Skeletal muscle satellite cell (primary cell): ENCODE data around the gene CAMK1D.

Source experiments
- H3K27me3 ChIP-seq: 2 replicates; pipeline ENCODE4 v1.7.0; 2013; ENCODE audit warnings: low read length; ENCODE audit not compliant: control insufficient read depth, insufficient read depth
- H3K36me3 ChIP-seq: 2 replicates; pipeline ENCODE4 v1.7.0; 2013; ENCODE audit warnings: mild to moderate bottlenecking, control low read depth, low read length; ENCODE audit not compliant: insufficient read depth
- H3K4me1 ChIP-seq: 2 replicates; pipeline ENCODE4 v1.7.0; 2013; ENCODE audit warnings: low read length; ENCODE audit not compliant: control insufficient read depth, insufficient read depth
- H3K4me2 ChIP-seq: 2 replicates; pipeline ENCODE4 v1.7.0; 2013; ENCODE audit warnings: mild to moderate bottlenecking, low read length
- H3K4me3 ChIP-seq: 2 replicates; pipeline ENCODE4 v1.7.0; 2013; ENCODE audit warnings: low read length
- H3K9ac ChIP-seq: 2 replicates; pipeline ENCODE4 v1.7.0; 2013; ENCODE audit warnings: mild to moderate bottlenecking, low read depth, low read length, moderate library complexity
- H3K9me3 ChIP-seq: replicated peaks from 2 replicates; pipeline ENCODE4 v1.7.0; 2013; ENCODE audit warnings: mild to moderate bottlenecking, control low read depth, low read length

CAMK1D gene

GRCh38 chr10:12521423-12521822 lies 172.1 kb downstream of the CAMK1D start:
- Histone ChIP-seq H3K27me3 (no peaks in the 10 kb centered on the region), H3K4me2 (no peak overlapping the region), H3K9me3 (no peaks in the 10 kb centered on the region), H3K4me1 (no peaks in the 10 kb centered on the region), H3K9ac (no peak overlapping the region), H3K36me3 (no peaks in the 10 kb centered on the region), H3K4me3 (no peak overlapping the region)

DNA sequence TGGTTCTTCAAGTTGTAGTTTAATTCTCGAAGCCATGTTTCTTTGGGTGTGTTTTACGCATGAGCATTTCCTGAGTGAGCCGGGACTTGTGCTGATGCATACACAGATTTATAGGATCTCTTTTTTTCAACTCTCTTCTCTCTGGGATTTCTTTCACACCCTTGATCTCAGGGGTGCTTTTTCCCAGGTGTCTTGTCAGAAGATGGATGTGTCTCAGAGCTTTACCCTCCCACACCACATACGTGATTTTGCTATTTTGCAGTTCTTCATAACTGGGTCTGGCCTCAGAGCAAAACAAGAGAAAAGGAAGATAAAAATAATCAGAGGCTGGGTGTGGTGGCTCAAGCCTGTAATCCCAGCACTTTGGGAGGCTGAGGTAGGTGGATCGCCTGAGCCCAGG lies 177.0 kb downstream of the CAMK1D start:
- Histone ChIP-seq H3K36me3 (no peaks in the 10 kb centered on the region), H3K9me3 (no peaks in the 10 kb centered on the region), H3K4me3 (no peak overlapping the region), H3K27me3 (no peaks in the 10 kb centered on the region), H3K4me1 (no peaks in the 10 kb centered on the region), H3K9ac (no peak overlapping the region), H3K4me2 (no peak overlapping the region)

- Histone ChIP-seq H3K4me1 (no peaks in the 10 kb centered on the region), H3K27me3 (no peaks in the 10 kb centered on the region), H3K4me3 (no peak overlapping the region), H3K36me3 (no peaks in the 10 kb centered on the region), H3K4me2 (no peak overlapping the region), H3K9me3 (no peaks in the 10 kb centered on the region), H3K9ac (no peak overlapping the region)
These were observed 180.6 kb downstream of the CAMK1D start for GRCh38 chr10:12529976-12530375.

- Histone ChIP-seq H3K4me2 (no peak overlapping the region), H3K4me1 (no peaks in the 10 kb centered on the region), H3K9ac (no peak overlapping the region), H3K27me3 (no peaks in the 10 kb centered on the region), H3K36me3 (no peaks in the 10 kb centered on the region), H3K9me3 (no peaks in the 10 kb centered on the region), H3K4me3 (no peak overlapping the region)
These were observed 182.2 kb downstream of the CAMK1D start for GRCh38 chr10:12531305-12532220.

DNA sequence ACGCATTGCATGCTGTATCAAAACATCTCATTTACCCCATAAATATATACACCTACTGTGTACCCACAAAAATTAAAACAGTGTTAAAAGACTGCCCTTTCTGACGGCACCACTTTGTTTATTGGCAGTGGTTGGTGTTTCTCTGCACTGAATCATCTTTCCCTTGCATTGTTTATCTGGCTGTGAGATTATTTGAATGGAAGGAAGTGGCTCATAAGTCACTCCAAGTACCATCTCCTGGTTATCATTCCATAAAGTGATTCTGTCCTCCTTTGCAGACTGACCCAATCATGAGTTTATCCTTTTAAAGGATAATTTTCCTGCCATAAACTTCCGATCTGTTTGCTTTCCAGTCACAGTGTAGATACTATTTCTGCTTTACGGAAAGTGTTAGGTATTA lies 183.8 kb downstream of the CAMK1D start:
- H3K4me1 ChIP-seq = no peaks in the 10 kb centered on the region
- H3K9me3 ChIP-seq = no peaks in the 10 kb centered on the region
- no peaks in the 10 kb centered on the region for H3K36me3 ChIP-seq
- no peak overlapping the region for H3K4me2 ChIP-seq
- H3K4me3 ChIP-seq = no peak overlapping the region
- no peaks in the 10 kb centered on the region for H3K27me3 ChIP-seq
- H3K9ac ChIP-seq = no peak overlapping the region

DNA sequence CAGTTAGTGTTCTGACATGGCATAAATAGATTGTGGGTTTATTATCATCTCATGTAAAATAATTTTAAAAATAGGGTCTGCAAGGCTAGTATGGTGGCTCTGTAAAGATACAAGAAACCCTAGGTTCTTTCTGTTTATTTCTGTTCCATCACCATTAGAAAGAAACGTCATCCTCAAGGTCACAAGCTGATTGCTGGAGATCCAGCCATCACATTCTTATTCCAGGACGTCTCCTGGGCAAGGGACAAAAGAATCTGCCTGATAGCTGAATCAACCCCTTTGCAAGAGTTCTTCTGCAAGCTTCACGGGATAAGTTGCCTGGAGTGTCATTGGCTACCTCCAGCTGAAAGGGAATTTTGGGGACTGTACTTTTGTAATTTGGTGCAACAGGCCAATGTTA lies 184.4 kb downstream of the CAMK1D start:
- Histone ChIP-seq H3K9me3 (no peaks in the 10 kb centered on the region), H3K4me3 (no peak overlapping the region), H3K9ac (no peak overlapping the region), H3K27me3 (no peaks in the 10 kb centered on the region), H3K36me3 (no peaks in the 10 kb centered on the region), H3K4me2 (no peak overlapping the region), H3K4me1 (no peaks in the 10 kb centered on the region)

- Histone ChIP-seq H3K36me3 (no peaks in the 10 kb centered on the region), H3K4me3 (no peak overlapping the region), H3K27me3 (no peaks in the 10 kb centered on the region), H3K4me2 (no peak overlapping the region), H3K9ac (no peak overlapping the region), H3K9me3 (no peaks in the 10 kb centered on the region), H3K4me1 (no peaks in the 10 kb centered on the region)
These were observed 185.5 kb downstream of the CAMK1D start for GRCh38 chr10:12534824-12535223.

DNA sequence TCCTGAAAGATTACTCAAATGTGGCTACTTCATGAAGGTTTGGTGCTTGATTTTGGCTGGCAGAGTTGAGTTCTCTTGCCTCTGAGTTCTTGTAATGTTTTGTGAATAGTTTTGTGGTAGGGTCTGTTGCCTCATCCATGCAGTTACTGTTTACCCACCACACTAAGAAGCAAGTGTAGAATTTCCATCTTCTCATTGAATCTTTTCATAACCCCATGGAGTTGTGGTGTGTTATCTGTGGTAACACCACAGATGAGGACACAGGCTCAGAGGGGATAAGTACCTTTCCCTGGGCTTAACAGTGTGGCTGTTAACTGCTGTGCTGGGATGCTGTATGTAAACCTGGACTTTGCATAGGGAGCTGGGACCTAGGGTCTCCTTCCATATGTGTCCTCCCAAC lies 186.3 kb downstream of the CAMK1D start:
- Histone ChIP-seq H3K9me3 (no peaks in the 10 kb centered on the region), H3K4me3 (no peak overlapping the region), H3K27me3 (no peaks in the 10 kb centered on the region), H3K4me1 (peaks cover 4% of the 10 kb centered on the region), H3K36me3 (no peaks in the 10 kb centered on the region), H3K9ac (no peak overlapping the region), H3K4me2 (no peak overlapping the region)

DNA sequence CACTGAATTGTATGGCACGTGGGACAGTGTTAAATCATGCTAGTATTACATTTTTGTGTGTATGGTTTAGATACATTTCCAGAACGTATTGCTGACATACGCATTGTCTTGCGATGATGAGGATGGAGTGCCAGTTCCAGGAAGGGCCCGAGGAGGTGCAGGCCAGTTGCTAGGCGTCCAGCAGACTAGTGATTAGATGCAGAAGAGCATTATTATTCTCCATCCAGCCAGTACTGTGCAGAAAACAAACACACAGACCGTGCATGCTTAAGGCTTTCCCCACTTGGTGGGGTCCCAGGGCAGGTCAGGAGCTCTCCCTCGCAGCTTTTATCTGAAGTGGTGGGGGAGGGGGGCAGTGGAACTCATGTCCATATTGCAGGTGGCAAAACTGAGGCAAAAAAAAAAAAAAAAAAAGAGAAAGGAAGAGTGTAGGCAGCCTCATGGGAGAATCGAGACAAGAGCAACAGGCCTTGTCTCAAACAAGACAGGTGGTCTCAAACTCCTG lies 189.2 kb downstream of the CAMK1D start:
- H3K9ac ChIP-seq = no peak overlapping the region
- H3K27me3 ChIP-seq = no peaks in the 10 kb centered on the region
- no peaks in the 10 kb centered on the region for H3K9me3 ChIP-seq
- H3K4me1 ChIP-seq = peaks cover 4% of the 10 kb centered on the region
- no peak overlapping the region for H3K4me2 ChIP-seq
- no peak overlapping the region for H3K4me3 ChIP-seq
- no peaks in the 10 kb centered on the region for H3K36me3 ChIP-seq

- H3K4me3 ChIP-seq = no peak overlapping the region
- no peaks in the 10 kb centered on the region for H3K27me3 ChIP-seq
- no peaks in the 10 kb centered on the region for H3K9me3 ChIP-seq
- H3K4me1 ChIP-seq = peaks cover 4% of the 10 kb centered on the region
- H3K9ac ChIP-seq = no peak overlapping the region
- no peaks in the 10 kb centered on the region for H3K36me3 ChIP-seq
- no peak overlapping the region for H3K4me2 ChIP-seq
These were observed 190.2 kb downstream of the CAMK1D start for GRCh38 chr10:12539350-12540164.

GRCh38 chr10:12540341-12540781 lies 191.0 kb downstream of the CAMK1D start:
- peaks cover 4% of the 10 kb centered on the region for H3K4me1 ChIP-seq
- H3K27me3 ChIP-seq = no peaks in the 10 kb centered on the region
- no peaks in the 10 kb centered on the region for H3K36me3 ChIP-seq
- no peak overlapping the region for H3K4me2 ChIP-seq
- H3K9ac ChIP-seq = no peak overlapping the region
- H3K4me3 ChIP-seq = no peak overlapping the region
- H3K9me3 ChIP-seq = no peaks in the 10 kb centered on the region
